WI38 (cell line): ENCODE data around the gene PIP4K2A.

Source experiments
- H3K4me3 ChIP-seq: 2 replicates; pipeline ENCODE4 v1.5.1; 2011; ENCODE audit warnings: low read depth, mild to moderate bottlenecking, control low read depth, low read length
- TF ChIP-seq, protein P1 (sequence below): IDR thresholded peaks from 2 replicates; pipeline ENCODE4 v1.5.1; 2012; ENCODE audit warnings: low read depth, mild to moderate bottlenecking, control low read depth, low read length

Gene PIP4K2A

DNA sequence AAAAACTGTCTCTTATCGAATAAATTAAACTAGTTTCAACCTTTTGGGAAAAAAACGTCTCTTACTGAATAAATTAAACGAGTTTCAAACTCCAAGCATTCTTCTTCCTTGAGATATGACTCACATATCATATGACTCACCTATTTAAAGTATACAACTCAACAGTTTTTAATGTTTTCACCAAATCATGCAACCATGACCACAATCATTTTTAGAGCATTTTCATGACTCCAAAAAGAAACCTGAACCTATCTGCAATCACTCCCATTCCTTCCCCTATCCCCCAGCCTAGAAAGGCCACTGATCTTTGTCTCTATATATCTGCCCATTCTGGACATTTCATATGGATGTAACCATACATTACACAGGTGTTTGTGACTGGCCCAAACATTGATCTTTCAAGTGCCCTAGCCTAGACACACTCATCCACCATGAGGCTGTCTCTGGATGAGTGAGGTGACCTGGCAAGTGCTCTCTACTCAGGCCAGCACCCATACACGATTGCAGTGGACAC, 115.3 kb downstream of the PIP4K2A start:
- H3K4me3 ChIP-seq: no peak overlapping the region
- TF ChIP-seq, protein P1, sequence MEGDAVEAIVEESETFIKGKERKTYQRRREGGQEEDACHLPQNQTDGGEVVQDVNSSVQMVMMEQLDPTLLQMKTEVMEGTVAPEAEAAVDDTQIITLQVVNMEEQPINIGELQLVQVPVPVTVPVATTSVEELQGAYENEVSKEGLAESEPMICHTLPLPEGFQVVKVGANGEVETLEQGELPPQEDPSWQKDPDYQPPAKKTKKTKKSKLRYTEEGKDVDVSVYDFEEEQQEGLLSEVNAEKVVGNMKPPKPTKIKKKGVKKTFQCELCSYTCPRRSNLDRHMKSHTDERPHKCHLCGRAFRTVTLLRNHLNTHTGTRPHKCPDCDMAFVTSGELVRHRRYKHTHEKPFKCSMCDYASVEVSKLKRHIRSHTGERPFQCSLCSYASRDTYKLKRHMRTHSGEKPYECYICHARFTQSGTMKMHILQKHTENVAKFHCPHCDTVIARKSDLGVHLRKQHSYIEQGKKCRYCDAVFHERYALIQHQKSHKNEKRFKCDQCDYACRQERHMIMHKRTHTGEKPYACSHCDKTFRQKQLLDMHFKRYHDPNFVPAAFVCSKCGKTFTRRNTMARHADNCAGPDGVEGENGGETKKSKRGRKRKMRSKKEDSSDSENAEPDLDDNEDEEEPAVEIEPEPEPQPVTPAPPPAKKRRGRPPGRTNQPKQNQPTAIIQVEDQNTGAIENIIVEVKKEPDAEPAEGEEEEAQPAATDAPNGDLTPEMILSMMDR: no peak

DNA sequence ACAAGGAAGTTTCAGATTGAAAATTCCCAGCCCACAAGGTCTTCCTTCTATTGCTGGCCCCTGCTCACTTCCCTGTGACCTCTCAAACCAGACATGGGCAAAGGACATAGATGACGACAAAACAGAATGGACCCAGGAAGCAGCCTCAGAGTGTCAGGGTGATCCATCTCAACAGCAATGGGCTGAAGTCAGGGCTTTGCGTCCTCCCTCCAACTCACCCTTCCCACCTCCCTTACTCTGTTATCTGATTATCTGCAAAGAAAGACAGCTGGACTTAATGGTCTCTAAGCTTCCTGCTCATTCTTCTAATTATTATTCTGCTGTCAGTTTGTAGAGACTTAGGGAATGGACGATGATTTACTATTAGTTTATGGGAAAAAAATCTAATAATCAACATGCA, 115.9 kb downstream of the PIP4K2A start:
- 0 out of 2 replicates have a peak overlapping the region, but pooled peaks have one; percentile 5 for H3K4me3 ChIP-seq
- TF ChIP-seq, protein P1: no peak

DNA sequence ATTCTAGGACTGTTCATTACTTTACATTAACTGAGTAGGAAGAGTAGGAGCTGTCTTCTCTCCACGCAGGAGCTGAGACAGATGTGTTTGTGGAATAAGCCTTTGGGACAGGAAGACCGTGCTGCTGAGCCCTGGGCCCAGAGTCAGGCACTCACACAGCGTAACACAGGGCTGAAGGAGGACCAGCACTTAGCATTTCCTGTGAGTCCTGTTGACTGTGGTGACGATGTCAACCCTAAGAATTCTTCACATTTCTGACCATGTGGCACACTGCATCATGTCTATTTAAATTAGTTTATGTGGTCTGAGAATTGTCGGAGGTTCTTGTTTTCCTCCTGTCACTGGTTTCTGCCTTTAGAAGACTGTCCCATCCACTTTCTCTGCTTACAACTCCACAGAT, 117.2 kb downstream of the PIP4K2A start:
- TF ChIP-seq, protein P1: no peak
- no peak overlapping the region for H3K4me3 ChIP-seq

DNA sequence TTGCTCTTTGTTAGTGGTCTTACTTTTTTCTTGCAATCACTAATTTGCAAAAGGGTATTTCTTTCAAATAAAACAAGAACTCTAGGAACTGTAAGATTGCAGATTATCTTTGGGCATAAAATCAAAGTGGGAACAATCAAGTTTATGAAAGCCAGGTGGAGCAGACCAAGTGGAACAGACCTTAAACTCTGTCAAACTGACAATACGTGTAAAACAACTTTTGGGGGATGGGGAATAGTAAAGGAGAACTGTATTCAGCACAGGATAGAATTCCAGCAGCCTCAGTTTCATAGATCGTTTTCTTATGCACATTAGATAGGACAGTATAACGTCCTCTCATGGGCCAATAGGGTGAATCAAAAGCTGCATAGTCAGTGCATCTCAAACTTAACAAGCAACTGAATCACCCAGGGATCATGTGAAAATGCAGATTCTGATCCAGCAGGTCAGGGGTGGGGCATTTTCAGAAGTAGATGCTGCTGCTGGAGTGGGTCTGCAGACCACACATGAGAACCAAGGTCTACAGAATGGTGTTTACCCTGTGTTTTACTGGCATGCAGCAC, 120.7 kb downstream of the PIP4K2A start:
- H3K4me3 ChIP-seq: no peak overlapping the region
- TF ChIP-seq, protein P1: no peak

GRCh38 chr10:22593026-22593425, 121.4 kb downstream of the PIP4K2A start:
- TF ChIP-seq, protein P1: no peak
- no peak overlapping the region for H3K4me3 ChIP-seq

DNA sequence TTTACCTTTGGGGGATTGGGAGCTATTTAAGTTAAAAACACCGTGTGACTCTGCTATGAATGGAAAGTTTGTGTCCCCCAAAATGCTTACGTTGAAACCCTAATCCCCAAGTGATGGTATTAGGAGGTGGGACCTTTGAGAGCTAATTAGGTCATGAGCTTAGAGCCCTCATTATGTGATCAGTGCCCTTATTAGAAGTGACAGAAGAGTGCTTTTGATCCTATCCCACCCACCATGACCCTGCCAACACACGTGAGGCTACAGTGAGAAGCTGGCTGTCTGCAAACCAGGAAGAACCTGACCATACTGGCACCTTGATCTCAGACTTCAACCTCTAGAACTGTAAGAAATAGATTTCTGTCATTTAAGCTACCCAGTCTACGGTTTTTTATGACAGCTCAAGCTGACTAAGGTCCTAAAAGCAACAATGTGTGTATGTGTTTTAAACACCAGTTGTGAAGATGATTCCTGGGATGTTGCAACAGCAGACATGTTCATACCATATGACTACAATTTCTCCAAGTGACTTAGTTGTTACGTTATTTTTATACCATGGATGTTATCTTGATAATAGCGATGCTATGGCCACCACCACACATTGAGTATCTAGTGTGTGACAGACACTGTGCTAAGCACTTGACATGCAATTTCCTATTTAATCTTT, 124.4 kb downstream of the PIP4K2A start:
- TF ChIP-seq, protein P1: no peak
- H3K4me3 ChIP-seq: no peak overlapping the region

- TF ChIP-seq, protein P1: no peak
- no peak overlapping the region for H3K4me3 ChIP-seq
Measured at GRCh38 chr10:22588462-22588861, 125.9 kb downstream of the PIP4K2A start.
